HG03442 (cell line): ENCODE measurements around the gene ARSK.
A peak's percentile ranks its signal among the peaks of the same experiment; 100 is the strongest.

Experiments used
- ATAC-seq: cut with Tn5 transposase; IDR thresholded peaks from one replicate; pipeline ENCODE4 v1.9.1; 2021; ENCODE audit warnings: mild to moderate bottlenecking, moderate library complexity; ENCODE audit not compliant: unreplicated experiment

The ARSK gene, protein sequence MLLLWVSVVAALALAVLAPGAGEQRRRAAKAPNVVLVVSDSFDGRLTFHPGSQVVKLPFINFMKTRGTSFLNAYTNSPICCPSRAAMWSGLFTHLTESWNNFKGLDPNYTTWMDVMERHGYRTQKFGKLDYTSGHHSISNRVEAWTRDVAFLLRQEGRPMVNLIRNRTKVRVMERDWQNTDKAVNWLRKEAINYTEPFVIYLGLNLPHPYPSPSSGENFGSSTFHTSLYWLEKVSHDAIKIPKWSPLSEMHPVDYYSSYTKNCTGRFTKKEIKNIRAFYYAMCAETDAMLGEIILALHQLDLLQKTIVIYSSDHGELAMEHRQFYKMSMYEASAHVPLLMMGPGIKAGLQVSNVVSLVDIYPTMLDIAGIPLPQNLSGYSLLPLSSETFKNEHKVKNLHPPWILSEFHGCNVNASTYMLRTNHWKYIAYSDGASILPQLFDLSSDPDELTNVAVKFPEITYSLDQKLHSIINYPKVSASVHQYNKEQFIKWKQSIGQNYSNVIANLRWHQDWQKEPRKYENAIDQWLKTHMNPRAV

DNA sequence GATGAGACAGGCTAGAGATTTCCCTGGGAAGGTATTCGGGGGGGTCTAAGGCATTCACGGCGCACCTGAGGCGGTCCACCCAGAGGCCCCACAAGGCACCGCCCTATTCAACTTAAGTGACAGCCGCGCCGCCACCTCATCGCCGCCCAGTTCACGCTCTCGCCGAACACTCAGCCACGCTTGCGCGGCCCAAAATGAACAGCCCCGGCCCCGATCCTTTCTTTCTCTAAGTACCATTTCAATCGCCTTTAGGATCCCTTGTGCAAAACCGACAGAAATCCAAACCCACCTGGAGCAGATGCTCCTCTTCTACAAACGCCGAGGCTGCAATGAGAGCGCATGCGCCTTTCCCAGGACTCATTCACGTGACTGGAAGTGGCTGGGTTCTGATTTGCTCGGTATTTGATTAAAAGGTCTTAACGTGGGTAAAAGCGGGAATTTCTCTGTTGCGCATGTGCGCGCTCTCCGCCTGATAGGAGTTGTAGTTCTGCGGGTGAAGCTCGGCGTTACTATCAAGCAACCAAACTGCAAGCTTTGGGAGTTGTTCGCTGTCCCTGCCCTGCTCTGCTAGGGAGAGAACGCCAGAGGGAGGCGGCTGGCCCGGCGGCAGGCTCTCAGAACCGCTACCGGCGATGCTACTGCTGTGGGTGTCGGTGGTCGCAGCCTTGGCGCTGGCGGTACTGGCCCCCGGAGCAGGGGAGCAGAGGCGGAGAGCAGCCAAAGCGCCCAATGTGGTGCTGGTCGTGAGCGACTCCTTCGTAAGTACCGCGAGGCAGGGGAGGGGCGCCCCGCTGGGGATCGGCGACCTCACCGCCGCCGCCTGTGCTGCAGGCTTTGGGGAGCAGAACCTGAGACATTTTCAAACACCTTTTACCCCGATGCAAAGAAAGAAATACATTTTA lies at the start of gene ARSK, which contains the start of gene SKIC3:
ARSK (plus strand) TSS at position 455 of the 902 bp plus-strand sequence; CDS start at position 633, 178 bp downstream.
SKIC3 (minus strand) TSS at position 331 of the 902 bp plus-strand sequence. CDS start 7,827 bp downstream, outside the sequence.
- ATAC-seq = peak; percentile 87

DNA sequence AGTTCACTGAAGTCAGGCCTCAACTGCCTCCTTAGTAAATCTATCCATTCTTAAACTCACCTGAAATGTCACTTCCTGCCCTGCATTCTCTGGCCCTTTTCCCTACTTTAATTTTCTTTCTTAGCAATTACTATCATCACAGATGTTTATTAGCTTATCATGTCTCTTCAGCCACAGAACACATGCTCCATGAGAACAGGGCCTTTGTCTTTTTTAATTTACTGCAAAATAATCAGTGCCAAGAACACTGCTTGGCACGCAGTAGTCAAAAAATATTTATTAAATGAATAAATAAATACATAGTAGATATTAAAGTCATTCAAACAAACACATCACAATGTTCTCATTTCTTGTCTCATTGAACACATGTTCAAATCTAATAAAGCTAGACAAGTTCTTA lies 46.4 kb upstream of the ARSK start:
- ATAC-seq = no peak

DNA sequence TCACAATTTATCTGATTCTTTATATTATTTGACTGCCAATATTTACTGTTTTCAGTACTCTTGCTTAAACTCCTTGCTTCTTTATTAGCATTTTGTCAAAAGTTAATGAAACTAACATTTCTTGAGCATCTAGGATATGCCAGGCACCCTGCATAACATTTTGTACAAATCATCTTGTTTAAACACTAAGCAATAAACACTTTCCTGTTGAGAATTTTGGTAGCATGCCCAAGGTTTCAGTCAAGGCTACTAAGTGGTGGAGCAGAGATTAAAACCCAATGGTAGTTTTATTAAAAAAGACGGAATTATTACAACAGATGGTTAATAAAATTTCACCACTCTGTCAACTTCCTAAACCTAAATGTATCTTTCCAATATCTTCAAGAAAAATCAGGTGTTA lies 43.3 kb upstream of the ARSK start:
- ATAC-seq = no peak

DNA sequence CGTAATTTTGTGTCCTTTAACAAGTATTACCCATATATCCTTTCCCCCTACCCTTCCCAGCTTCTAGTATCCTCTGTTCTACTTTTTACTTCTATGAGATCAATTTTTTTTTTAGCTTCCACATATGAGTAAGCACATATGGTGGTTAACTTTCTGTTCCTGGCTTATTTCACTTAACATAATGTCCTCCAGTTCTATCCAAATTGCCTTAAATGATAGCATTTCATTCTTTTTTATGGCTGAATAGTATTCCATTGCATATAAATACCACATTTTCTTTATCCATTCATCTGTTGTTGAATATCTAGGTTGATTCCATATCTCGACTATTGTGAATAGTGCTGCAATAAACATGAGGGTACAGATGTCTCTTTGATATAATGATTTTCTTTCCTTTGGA lies 36.5 kb upstream of the ARSK start:
- ATAC-seq = no peak

DNA sequence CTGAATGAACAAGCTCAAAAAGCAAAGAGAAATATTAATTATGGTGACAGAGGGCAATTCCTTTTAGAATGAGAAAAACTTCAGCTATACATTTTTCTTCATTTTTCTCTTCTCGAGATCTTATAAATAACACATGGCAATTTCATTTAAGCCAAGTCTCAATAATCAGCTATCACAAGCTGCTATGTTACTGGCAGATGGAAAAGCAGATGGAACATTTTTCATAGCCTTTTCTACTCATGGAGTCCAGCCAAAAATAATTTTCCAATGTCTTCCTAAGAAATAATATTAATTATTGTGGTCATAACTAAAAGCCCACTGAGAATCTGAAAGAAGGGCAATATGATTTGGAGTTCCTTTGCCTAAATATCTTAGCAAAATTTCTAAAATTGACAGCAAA lies 35.8 kb upstream of the ARSK start:
- ATAC-seq = no peak

DNA sequence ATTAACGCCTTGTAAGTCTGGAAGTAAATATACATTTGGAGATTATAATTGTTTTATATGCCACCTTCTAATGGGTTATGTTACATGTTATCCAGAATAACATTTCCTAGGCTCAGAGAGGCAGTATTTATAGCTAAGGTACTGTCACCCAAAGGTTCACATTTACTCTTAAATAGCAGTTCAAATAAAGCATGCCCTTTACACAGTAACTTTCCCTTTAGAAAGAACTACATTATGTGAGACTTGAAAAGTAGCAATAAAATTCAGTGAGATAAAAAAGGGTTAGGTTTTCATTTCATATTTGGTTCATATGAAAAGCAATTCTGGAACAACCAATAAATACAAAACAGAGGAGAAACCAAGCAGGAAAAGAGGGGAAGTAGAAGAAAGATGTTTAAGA lies 35.2 kb upstream of the ARSK start:
- no peak for ATAC-seq

DNA sequence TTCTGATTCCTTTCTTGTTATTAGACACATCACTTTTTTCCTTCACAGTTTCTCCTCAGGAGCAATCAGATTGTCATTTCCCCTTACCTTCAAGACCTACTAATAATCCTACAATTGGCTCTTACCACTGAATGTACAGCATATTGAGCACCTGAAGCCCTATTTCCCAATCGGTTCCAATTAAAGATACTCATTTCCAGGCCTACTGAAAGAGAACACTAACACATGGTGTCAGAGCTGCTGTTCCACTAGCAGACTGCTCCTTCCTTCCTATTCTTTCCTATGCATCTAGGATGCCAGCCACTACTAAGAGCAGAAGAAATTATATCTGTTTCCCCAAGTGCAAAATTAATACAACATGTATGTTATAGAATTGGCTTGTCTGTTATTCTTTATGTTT lies 34.7 kb upstream of the ARSK start:
- ATAC-seq = no peak

DNA sequence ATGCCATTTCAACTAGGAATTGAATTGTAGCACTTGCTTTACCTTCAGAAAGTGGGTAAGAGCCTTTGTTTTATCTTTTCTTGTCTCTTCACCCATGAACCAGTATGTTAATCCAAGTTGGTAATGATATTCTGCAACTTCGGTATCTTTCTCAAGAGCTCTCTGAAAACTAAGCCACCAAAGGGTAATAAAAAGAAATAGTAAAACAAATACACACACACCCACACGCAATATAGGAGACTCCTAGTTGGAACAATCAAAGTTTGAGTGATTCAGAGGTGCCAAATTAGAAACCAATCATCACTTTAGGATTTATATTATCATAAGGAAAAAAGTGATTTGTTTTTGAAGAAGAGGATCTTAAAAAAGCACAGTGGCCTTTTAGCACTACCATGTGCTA lies 30.5 kb upstream of the ARSK start:
- no peak for ATAC-seq

DNA sequence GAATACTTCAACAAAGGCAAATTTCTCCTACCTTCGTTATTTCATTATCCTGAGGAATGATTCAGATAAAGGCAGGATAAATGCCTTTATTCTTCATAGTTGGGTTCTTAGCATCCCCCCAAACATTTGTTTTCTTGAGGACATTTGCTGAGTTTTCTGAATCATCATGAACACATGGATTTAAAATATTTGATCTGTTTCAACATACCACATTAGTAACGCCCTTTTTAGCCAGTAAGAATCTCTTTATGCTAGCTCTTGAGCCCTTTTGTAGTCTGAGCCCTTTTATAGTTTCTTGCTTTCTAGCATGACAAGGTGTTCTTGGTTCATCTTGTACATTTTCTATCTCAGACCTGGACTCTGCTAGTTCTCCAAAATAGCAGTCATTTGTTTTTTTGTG lies 28.0 kb upstream of the ARSK start:
- no peak for ATAC-seq

DNA sequence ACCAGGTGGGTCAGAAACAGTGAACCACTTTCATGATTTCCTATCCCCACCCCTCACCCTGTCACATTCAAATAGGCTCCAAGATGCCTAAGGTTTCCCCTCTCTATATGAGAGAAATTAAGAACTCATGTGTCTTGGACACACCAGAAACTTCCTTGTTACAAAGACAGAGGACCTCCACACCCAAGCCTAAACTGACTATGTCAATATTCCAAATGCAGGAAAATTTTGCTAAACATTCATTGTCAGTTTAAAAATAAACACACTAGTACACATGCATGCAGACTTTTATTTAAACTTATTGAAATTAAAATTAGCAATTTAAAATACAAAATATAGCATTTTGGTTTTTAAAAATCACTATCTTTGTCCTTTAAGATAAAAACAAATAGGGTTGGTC lies 26.3 kb upstream of the ARSK start:
- no peak for ATAC-seq

DNA sequence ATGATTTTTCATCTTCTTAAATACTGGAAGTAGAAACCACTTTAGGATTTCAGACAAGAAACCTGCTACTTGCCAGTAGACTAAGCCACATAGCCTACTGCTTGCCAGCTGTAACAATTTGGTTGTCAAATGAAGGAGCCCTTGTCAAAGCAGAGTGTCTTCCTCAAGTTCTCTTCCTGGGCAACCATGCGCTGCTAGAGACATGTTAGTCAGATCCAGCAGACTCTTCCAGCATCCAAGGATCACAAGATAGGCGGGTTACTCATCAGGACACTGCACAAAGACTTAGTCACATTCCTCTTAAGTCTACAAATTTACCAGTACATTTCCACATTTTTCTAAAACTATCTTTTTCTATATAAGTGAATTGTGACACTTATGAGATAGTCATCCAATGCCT lies 24.5 kb upstream of the ARSK start:
- ATAC-seq = no peak

DNA sequence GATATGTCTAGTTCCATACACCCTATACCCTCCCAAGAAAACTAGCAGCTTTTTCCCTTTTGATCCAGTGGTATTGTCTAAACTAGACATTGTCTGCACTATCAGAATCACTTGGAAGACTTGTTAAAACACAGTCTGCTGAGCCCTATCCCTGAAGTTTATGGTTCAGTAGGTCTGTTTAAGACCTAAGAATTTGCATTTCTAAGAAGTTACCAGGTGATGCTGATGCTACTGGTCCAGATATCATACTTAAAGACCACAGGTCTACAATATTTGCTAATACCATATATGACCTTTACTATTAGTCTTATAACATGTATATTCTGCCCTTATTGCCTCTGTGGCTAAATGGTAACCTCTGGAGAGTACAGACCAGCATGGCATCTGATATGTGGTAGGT lies 23.4 kb upstream of the ARSK start:
- no peak for ATAC-seq

DNA sequence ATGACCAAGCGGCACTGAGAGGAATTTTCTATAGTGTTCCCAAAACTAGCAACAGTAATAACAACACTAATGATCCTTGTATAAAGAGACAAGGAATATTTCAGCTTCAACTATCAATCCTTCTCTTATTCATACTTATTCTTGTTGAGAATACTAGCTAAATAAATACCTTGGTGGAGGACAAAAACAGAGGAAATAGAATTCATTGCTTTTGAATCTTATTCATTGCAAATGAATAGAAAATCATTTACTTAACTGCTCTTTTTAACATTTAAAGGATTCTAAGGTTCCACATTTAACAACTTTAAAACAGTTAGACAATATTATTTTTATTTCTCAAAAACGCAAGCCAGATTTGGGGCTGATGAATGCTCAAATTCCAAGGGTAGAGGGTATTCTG lies 22.5 kb upstream of the ARSK start:
- no peak for ATAC-seq

DNA sequence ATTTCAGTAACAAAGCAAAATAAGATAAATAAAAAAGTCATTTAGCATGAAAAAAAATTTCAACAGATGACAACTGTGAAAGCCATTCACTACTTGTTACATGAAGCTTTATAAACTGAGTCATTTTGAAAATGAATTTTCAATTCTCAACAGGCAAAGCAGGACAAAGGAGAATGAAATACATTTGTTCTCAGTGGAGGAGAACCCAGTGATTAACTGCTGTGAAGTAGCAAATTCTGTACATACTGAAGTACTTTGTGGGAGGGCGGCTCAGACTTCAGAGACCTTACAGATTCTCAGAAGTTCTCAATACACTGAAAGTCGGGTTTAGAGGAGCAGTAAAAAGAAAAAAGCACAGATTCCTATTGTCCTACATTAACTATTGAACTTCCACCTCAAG lies 21.8 kb upstream of the ARSK start:
- no peak for ATAC-seq

DNA sequence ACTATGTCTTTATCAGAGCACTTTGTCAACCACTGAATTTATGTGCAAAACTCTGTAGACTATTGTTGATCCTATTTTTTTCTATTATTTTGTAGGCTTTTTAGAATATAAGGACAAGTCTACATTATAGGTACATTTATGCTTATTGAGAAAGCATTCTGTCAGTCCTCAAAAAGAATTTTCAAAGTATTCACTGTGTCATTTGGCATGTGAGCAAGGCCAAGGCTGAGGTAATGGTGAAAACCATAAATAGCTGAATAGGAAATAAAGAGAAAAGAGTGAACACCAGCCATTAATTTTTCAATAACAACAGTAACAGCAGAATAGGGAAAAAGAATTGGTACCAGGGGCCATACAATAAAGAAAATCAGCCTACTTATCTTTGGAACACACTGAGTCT lies 21.1 kb upstream of the ARSK start:
- ATAC-seq = no peak

DNA sequence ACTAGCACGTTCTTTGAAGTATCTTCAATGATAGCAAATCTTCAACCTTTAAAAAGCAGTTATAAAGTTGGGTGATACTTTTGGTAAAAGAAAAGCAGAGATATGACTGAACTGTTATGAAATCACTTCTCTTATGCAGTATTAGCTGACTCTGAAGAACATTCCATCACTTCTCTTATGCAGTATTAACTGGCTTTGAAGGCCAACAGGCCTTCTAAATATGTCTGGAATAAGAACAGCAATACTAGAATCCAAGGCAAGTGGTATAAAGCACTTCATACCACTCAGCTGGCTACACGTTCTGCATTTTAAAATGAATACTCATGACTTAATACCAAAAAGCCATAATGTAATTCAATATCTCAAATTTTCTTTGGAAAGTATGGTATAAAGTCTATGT lies 17.4 kb upstream of the ARSK start:
- no peak for ATAC-seq

DNA sequence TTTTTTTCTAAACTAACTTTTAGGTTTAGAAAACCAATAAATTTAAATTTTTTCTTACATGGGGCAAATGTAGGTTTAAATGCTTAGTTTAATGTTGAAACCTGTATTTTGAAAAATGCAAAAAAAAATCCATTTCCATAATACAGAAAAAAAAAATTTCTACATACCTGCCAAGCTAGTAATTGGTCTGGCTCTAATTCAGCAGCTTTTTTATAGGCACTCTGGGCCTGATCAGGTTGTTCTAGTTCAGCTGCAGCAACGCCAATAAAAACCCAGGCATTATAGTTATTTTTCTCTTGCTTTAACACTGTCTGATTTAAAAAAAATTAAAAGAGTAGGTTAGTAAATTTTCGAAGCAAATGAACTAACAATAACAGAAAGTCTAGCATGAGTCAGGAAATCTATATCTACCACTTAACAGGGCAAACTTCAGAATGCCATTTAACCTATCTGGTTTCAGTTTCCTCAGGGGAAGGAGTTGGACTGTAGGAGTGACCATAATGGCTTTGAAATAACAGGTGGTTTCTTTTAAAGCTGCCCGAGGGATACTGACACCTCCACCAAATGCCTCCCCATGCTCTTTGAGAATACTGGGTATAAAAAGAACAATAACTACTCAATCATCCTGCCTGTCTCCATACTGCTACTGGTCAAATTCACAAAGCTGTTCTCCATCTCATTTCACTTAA lies 11.7 kb upstream of the ARSK start:
- ATAC-seq = peak; percentile 73

DNA sequence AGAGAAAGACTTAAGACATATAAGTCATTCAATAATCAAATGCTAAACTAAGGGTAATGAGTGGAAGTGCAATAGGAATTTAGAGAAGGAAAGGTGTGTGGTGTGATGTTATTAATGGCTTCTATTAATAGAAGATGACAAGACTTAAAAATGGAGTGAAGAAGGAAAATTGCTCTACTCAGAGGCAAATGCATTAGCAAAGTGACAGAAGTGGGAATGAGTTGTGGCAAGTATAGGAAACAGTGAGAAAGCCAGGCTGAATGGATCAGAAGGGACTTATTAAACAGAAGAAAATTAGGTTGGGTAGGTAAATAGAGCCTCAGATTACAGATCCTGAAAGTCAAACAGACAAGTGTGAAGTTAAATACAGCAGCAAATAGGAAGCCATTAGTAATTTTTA lies 5.9 kb upstream of the ARSK start:
- no peak for ATAC-seq

DNA sequence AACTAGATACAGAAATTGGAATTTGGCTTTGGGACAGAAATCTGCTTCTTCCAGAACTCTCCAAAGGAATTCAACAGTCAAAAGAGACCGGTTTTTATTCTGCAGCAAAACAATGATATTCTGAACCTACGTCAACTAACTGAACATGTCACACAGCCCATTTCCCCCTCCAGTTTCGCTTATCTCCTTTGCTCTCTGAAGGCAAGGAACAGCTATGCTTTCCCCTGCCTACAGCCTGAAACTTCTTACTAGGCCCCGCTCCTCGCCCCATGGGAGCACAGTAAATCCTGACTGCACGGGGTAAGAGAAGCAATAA lies 612 bp upstream of the ARSK start:
- peak; percentile 22 for ATAC-seq

DNA sequence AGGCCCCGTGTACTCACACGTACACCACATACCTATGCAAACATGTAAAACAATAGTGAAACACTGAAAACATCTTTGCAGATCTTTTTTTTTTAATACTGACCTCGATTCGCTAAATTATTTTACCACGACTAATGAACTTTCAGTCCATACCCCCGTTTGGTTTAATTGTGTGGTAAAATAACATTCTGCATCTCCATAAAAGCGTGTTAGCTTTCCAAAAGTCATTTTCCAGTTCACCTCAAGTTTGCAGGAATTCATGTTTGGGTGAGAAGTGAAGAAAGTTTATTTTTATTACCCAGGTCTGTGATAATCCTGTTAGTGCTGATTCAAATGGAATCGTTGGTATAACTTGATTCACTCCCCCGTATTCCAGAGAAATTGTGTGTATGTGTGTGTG lies 652 bp downstream of the ARSK start:
- ATAC-seq = no peak

DNA sequence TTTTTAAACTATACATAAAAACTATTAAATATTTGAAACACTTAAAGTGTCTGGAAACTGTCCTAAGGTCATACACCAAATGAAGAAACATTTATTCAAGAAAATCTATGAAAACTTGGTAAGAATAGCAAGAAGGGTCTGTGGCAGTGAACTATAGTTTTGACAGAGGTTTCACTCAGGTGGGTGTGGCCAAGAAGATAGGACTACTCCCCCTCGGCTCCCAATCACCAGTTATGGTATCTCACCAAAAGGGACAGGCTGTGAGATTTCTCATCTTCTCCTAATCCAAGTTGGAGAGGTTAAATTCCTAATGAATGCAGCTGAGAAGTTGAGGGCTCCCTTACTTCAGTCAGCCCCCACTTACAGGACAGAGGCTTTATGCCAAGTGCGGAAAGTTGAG lies 2.9 kb downstream of the ARSK start:
- no peak for ATAC-seq
